Activated B cell treated with CpG ODN at 0.5 μM for 24 hours (primary cell): ENCODE measurements around the gene MMP15. TPM values are rescaled to one million over a fixed set of nuclear protein-coding genes. Genes with fewer than 3 reads are reported as not detected.
"Not testable (repeated sequence)": the region's sequence is repeated elsewhere in the genome, so short reads cannot be mapped to it uniquely, and the experiment has no call there.

Source experiments
- ATAC-seq: fragments of 200-7000 bp; cut with Tn5 transposase; one replicate; pipeline ENCODE4 v1.10.0; 2021; ENCODE audit warnings: low read depth, mild to moderate bottlenecking, moderate library complexity
- CTCF ChIA-PET: fragments of 350-600 bp; sonication (Branson Sonifier 250); formaldehyde crosslinking; loops from one replicate; lab custom pipeline; 2021; ENCODE audit warnings: antibody characterized with exemption; lab: Charles Lee
- POLR2A ChIA-PET: fragments of 350-600 bp; sonication (Branson Sonifier 250); formaldehyde crosslinking; loops from one replicate; lab custom pipeline; 2021; ENCODE audit warnings: antibody characterized with exemption; lab: Charles Lee
- DNase-seq: peaks from one replicate; pipeline ENCODE4 v3.0.0; 2022
- H3K27ac Mint-ChIP-seq: one replicate; pipeline ENCODE4 v1.8.0; 2020; ENCODE audit warnings: mixed read lengths
- H3K27me3 Mint-ChIP-seq: one replicate; pipeline ENCODE4 v1.8.0; 2021; ENCODE audit warnings: mixed read lengths
- H3K36me3 Mint-ChIP-seq: one replicate; pipeline ENCODE4 v1.8.0; 2021; ENCODE audit warnings: low read depth, mixed read lengths
- H3K4me1 Mint-ChIP-seq: one replicate; pipeline ENCODE4 v1.8.0; 2021; ENCODE audit warnings: mixed read lengths
- H3K4me3 Mint-ChIP-seq: one replicate; pipeline ENCODE4 v1.8.0; 2020; ENCODE audit warnings: mild to moderate bottlenecking, mixed read lengths
- H3K9me3 Mint-ChIP-seq: one replicate; pipeline ENCODE4 v1.8.0; 2020; ENCODE audit warnings: mixed read lengths
- CTCF ChIP-seq: fragments of 200-600 bp; IDR thresholded peaks from one replicate; pipeline ENCODE4 v1.8.0; 2022; ENCODE audit warnings: antibody characterized with exemption, mild to moderate bottlenecking
- intact Hi-C: fragments of 100-400 bp; cut with micrococcal nuclease; formaldehyde crosslinking; loops from one replicate; pipeline ENCODE4 v1.15.1; 2024
- total RNA-seq: library from RNA; stranded (reverse); gene quantifications from 2 replicates; pipeline ENCODE4 v1.2.3, GENCODE V29; 2022

The MMP15 gene
- total RNA-seq, 1 donor from 2014 or later = 0.60 TPM

- peaks cover 8% of the 10 kb centered on the region for H3K27me3 Mint-ChIP-seq
- no peaks in the 10 kb centered on the region for H3K36me3 Mint-ChIP-seq
- H3K4me3 Mint-ChIP-seq = no peak overlapping the region
- DNase-seq (no peak), ATAC-seq (no peak)
- CTCF ChIA-PET = no interaction called here
- H3K27ac Mint-ChIP-seq = no peak overlapping the region
- H3K9me3 Mint-ChIP-seq = no peaks in the 10 kb centered on the region
- H3K4me1 Mint-ChIP-seq = no peaks in the 10 kb centered on the region
- TF ChIP-seq CTCF = no peak
- intact Hi-C loops = no loop called here
- POLR2A ChIA-PET = no interaction called here
Observed at GRCh38 chr16:58094026-58094425, 68.5 kb downstream of the MMP15 start.

- Mint-ChIP-seq H3K9me3 (no peaks in the 10 kb centered on the region), H3K36me3 (no peaks in the 10 kb centered on the region), H3K4me1 (no peaks in the 10 kb centered on the region), H3K27me3 (peaks cover 8% of the 10 kb centered on the region), H3K4me3 (no peak overlapping the region), H3K27ac (no peak overlapping the region)
- ChIA-PET CTCF (interaction anchor here (1.5 kb wide), 1 partner anchor 15 kb away, joined by 4 read pairs; no protein-coding TSS in a partner anchor), POLR2A (no interaction called here)
- no peak for TF ChIP-seq CTCF
- intact Hi-C loops = no loop called here
- ATAC-seq (no peak), DNase-seq (no peak)
Observed at GRCh38 chr16:58094791-58095574, 69.4 kb downstream of the MMP15 start.

DNA sequence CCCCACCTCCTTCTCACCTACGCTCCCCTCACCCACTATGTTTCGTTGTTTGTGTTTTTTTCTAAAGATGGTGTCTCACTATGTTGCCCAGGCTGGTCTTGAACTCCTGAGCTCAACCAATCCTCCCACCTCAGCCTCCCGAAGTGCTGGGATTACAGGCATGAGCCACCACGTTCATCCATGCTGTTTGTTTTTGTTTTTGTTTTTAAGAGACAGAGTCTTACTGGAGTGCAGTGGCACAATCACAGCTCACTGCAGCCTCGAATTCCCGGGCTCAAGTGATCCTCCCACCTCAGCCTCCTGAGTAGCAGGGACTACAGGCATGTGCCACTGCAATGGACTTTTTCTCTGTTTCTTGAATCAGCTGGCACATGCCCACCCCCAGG is 70.0 kb downstream of the MMP15 start:
- H3K4me1 Mint-ChIP-seq, POLR2A ChIA-PET, ATAC-seq, H3K9me3 Mint-ChIP-seq, intact Hi-C loops, H3K4me3 Mint-ChIP-seq, DNase-seq, H3K27ac Mint-ChIP-seq, H3K36me3 Mint-ChIP-seq, H3K27me3 Mint-ChIP-seq: not testable (repeated sequence)
- CTCF ChIA-PET = interaction anchor here (1.5 kb wide), 1 partner anchor 14 kb away, joined by 4 read pairs; no protein-coding TSS in a partner anchor

DNA sequence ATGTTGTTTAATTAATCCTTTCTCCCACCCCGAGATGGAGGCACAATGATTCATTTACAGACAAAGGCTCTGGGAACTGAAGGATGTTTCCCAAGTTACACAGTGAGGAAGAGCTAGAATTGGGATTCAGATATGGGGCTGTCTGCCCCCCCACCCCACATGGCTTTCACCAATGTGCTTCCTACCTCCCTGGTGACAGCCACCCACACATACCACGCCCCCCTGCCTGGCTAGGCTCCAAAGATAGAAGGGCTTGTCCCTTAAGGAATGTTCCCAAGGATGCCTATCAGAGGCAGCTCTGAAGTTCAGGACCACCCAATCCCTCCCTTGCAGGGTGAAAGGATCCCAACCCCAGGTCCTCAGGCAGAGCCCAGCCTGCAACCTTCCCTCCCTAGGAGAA is 70.7 kb downstream of the MMP15 start:
- ATAC-seq (no peak), DNase-seq (no peak)
- H3K36me3 Mint-ChIP-seq = no peaks in the 10 kb centered on the region
- no peak overlapping the region for H3K27ac Mint-ChIP-seq
- intact Hi-C loops = no loop called here
- H3K27me3 Mint-ChIP-seq = peaks cover 8% of the 10 kb centered on the region
- CTCF ChIA-PET = interaction anchor here (1.5 kb wide), 1 partner anchor 13 kb away, joined by 4 read pairs; no protein-coding TSS in a partner anchor
- POLR2A ChIA-PET = no interaction called here
- H3K4me3 Mint-ChIP-seq = no peak overlapping the region
- no peak for TF ChIP-seq CTCF
- no peaks in the 10 kb centered on the region for H3K9me3 Mint-ChIP-seq
- peaks cover 1% of the 10 kb centered on the region for H3K4me1 Mint-ChIP-seq

Other genes with a start within 250 kb of the MMP15 start
- gene KIFC3, start 223.3 kb upstream of the MMP15 start, total RNA-seq = 0.27 and 0.29 TPM in 2 replicates
- gene CNGB1, start 54.6 kb upstream of the MMP15 start, total RNA-seq = not detected in 2 replicates
- 10.6 and 11.2 TPM in 2 replicates for gene ZNF319, start 25.1 kb upstream of the MMP15 start, total RNA-seq
- 37.4 and 40.7 TPM in 2 replicates for gene USB1, start 24.3 kb upstream of the MMP15 start, total RNA-seq
- 20.2 and 24.9 TPM in 2 replicates for gene CFAP20, start 103.6 kb downstream of the MMP15 start, total RNA-seq
- gene CSNK2A2, start 172.4 kb downstream of the MMP15 start, total RNA-seq = 77.3 and 85.5 TPM in 2 replicates